ENCODE results near the gene VPS37C.

Gene VPS37C

DNA sequence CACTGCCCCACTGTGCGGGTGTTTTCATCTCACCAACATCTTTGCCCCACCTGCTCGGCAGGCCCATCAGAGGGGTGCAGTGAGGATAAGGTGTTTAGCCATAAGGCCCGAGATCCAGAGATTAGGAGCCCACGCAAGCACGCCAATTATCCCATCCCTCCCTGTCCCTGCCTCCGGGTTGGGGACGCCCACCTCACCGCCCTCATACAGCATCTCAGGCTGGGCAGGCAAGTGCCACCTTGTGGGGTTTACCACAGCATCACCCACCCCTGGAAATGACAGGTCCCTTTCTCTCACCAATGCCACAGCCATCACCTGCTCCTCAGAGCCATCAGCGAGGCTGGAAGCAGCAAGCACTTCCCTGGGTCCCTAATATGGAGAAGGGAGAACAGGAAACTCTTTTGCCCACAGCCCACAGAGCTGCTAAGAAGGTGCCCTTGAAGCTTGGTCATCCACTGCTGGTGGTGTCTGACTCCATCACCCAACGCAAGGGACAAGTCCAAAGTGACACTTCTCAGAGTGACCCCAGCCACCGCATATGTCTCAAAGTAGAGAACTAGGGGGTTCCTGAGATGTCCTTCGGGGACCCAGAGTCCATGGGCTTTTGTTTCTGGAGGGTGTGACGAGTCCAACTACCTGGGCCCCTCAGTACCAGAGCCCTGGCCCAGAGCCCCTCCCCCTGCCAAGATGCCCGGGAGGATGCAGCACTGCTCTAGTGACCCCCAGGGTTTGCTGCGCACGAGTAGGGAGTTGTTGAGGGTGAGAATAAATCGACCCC, 15.8 kb downstream of the VPS37C start:
- DNase-seq (ENCODE audit: low spot score in 2 of 2): no peak
- Histone ChIP-seq H3K36me3 (replicated peaks) (no peaks in the 10 kb centered on the region), H3K4me3 (no peak overlapping the region), H3K4me1 (peaks cover 11% of the 10 kb centered on the region), H3K9me3 (no peaks in the 10 kb centered on the region), H3K27me3 (ENCODE audit: low read depth) (no peaks in the 10 kb centered on the region)
- in situ Hi-C loops (cut with MboI; ENCODE audit: low sequenced_read_pairs): no loop called here

DNA sequence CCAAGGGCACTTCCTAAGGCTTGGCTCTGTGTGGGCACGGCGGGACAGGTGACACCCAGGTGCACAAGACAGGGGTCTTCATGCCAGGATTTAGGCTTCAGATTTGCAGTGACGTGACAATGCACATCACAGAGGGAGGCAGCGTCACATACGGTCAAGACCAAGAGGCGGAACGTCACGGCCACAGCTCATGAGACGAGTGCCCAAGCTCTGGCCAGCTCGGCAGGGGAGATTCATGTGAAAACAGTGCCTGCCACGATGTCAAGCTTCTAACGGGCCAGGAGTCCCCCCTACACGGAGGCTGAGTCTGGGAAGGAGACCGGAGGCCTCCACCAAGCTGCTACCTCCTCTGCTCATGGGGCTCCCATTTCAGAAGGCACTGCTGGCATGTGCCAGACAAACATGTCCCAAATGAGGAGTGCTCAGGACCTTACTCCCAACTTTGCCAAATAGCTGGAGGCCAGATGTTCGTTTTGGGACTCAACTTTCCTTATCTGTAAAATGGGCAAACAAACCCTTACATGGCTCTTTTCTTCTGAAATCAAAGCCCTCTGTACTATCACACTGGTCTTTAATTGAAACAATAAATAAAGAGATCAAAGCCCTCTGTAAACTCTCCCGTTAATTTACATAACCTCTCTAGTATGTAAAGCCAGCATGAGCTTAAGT, 16.6 kb downstream of the VPS37C start:
- Histone ChIP-seq H3K36me3 (replicated peaks) (no peaks in the 10 kb centered on the region), H3K9me3 (no peaks in the 10 kb centered on the region), H3K4me1 (peaks cover 5% of the 10 kb centered on the region), H3K4me3 (no peak overlapping the region), H3K27me3 (ENCODE audit: low read depth) (no peaks in the 10 kb centered on the region)
- in situ Hi-C loops (cut with MboI; ENCODE audit: low sequenced_read_pairs): no loop called here
- DNase-seq (ENCODE audit: low spot score in 2 of 2): no peak

DNA sequence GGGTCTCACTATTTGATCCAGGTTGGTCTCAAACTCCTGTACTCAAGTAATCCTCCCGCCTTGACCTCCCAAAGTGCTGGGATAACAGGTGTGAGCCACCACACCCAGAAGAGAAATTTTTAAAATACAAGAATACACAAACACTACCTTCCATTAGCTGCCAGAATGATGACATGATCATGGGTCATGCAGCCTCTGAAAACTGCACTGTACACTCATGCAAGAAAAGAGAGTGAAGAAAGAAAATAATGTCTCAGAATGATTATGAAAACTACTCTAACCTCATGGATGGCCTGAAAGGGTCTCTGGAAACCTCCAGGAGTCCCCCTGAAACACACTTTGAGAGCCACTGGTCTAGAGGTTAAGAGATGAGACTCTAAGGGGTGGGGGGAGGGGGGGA, 18.8 kb downstream of the VPS37C start:
- DNase-seq (ENCODE audit: low spot score in 2 of 2): no peak
- Histone ChIP-seq H3K27me3 (ENCODE audit: low read depth) (no peaks in the 10 kb centered on the region), H3K4me3 (no peak overlapping the region), H3K36me3 (replicated peaks) (no peaks in the 10 kb centered on the region), H3K9me3 (no peaks in the 10 kb centered on the region), H3K4me1 (no peaks in the 10 kb centered on the region)
- in situ Hi-C loops (cut with MboI; ENCODE audit: low sequenced_read_pairs): no loop called here

DNA sequence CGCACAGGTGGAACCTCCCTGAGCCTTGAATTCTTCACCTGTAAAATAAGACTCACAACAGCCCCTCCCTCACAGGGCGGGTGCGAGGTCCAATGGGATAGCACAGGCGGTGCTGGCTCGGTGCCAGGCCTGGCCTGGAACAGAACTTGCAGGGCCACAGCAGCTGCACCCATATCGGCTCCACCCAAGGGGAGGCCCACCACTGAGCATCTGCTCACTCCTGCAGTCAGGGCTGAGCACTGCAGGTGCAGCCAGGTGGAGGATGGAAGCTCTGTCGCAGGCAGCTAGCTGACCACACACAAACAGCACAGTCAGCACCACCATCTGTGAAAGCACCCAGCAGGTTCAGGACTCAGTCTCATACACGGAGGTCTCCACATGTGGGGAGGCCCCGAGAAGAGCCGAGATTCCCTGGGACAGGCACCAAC, 19.6 kb downstream of the VPS37C start:
- no peaks in the 10 kb centered on the region for H3K27me3 ChIP-seq (ENCODE audit: low read depth)
- no peaks in the 10 kb centered on the region for H3K9me3 ChIP-seq
- no peak for DNase-seq (ENCODE audit: low spot score in 2 of 2)
- H3K4me1 ChIP-seq: no peaks in the 10 kb centered on the region
- H3K4me3 ChIP-seq: no peak overlapping the region
- no peaks in the 10 kb centered on the region for H3K36me3 ChIP-seq (replicated peaks)
- in situ Hi-C loops (cut with MboI; ENCODE audit: low sequenced_read_pairs): no loop called here

DNA sequence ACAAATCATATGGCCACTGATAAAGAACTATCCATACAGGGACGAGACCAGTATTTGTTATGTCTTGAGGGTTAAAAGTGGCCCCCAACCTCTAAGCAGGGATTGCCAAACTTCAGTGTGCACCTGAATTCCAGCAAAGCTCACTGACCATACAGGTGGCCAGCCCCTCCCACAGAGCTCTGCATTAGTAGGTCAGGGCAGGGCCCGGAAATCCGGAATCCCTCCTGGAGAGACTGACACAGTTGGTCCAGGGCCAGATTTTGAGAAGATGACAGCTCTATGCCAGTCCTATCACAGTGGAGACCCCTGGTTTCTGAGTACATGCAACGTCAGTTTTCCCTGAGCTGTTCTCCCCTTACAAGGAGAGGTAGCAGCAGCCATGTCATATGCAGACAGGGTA, 20.8 kb downstream of the VPS37C start:
- Histone ChIP-seq H3K4me3 (no peak overlapping the region), H3K9me3 (no peaks in the 10 kb centered on the region), H3K36me3 (replicated peaks) (no peaks in the 10 kb centered on the region), H3K27me3 (ENCODE audit: low read depth) (no peaks in the 10 kb centered on the region), H3K4me1 (no peaks in the 10 kb centered on the region)
- DNase-seq (ENCODE audit: low spot score in 2 of 2): no peak
- in situ Hi-C loops (cut with MboI; ENCODE audit: low sequenced_read_pairs): no loop called here

DNA sequence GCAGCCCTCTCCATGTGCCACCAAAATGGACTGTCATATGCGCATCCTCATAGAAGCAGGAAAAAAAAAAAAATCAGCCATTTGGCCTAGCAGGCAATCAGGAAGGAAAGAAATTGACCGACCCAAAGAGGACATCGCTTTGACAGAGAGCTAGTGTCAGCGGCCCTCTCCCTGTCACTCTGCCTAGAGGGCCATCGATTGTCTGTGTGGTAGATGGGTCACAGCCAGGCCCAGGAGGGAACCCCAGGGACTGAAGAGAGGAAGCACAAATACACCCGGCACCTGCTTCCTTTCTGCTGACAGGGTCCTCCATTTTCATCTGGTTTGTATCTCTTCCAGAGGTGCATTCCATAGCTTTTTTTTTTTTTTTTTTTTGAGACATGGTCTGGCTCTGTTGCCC, 21.8 kb downstream of the VPS37C start:
- no peaks in the 10 kb centered on the region; the same call in 1 of the 2 replicates for H3K4me1 ChIP-seq
- H3K4me3 ChIP-seq: no peak overlapping the region
- H3K36me3 ChIP-seq (replicated peaks): no peaks in the 10 kb centered on the region
- no peak for DNase-seq (ENCODE audit: low spot score in 2 of 2)
- H3K9me3 ChIP-seq: no peaks in the 10 kb centered on the region
- in situ Hi-C loops (cut with MboI; ENCODE audit: low sequenced_read_pairs): no loop called here
- no peaks in the 10 kb centered on the region for H3K27me3 ChIP-seq (ENCODE audit: low read depth)

DNA sequence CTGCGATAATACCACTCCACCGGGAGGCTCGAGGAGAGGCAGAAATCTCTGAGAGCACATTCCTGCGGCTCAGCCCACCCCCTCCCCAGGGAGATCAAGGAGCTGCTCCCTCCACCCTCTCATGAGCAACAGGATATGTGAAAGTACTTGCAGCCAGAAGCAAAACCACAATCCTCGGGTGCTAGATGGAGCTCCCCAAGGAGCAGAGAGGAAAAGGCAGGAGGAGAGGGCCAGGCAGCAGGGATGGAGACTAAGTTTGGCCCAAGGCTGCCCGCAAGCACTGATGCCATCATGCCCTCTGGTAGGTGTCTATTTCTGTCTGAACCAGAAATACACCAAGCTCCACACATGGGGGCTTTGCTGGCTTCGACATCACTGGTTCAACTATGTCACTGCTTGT, 22.3 kb downstream of the VPS37C start:
- Histone ChIP-seq H3K9me3 (no peaks in the 10 kb centered on the region), H3K4me1 (no peaks in the 10 kb centered on the region; the same call in 1 of the 2 replicates), H3K4me3 (no peak overlapping the region), H3K27me3 (ENCODE audit: low read depth) (no peaks in the 10 kb centered on the region), H3K36me3 (replicated peaks) (no peaks in the 10 kb centered on the region)
- in situ Hi-C loops (cut with MboI; ENCODE audit: low sequenced_read_pairs): no loop called here
- DNase-seq (ENCODE audit: low spot score in 2 of 2): no peak

DNA sequence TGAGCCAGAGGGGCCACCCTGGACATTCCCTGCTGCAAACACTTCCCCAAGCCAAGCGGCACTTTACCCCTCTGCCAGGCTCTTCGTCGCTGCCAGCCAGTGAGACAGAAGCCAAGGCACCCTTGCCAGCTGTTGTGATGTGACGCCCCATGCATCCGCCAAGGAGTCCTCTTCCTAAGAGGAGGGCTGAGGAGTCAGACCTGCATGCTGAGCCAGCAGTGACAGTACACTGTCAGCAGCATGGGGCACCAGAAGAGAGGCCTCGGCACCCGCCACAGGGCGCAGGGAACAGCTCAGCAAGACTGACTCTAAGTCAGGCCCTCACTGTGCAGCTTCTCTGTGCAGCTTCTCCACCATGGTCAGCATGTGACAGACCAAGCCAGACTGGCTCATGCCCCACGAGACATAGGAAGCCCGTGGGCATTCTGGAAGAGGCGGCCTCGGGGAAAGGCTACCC, 26.4 kb downstream of the VPS37C start:
- peaks cover 4% of the 10 kb centered on the region for H3K4me1 ChIP-seq
- H3K9me3 ChIP-seq: no peaks in the 10 kb centered on the region
- no peak for DNase-seq (ENCODE audit: low spot score in 2 of 2)
- H3K27me3 ChIP-seq (ENCODE audit: low read depth): no peaks in the 10 kb centered on the region
- no peak overlapping the region for H3K4me3 ChIP-seq
- in situ Hi-C loops (cut with MboI; ENCODE audit: low sequenced_read_pairs): no loop called here
- H3K36me3 ChIP-seq (replicated peaks): no peaks in the 10 kb centered on the region

DNA sequence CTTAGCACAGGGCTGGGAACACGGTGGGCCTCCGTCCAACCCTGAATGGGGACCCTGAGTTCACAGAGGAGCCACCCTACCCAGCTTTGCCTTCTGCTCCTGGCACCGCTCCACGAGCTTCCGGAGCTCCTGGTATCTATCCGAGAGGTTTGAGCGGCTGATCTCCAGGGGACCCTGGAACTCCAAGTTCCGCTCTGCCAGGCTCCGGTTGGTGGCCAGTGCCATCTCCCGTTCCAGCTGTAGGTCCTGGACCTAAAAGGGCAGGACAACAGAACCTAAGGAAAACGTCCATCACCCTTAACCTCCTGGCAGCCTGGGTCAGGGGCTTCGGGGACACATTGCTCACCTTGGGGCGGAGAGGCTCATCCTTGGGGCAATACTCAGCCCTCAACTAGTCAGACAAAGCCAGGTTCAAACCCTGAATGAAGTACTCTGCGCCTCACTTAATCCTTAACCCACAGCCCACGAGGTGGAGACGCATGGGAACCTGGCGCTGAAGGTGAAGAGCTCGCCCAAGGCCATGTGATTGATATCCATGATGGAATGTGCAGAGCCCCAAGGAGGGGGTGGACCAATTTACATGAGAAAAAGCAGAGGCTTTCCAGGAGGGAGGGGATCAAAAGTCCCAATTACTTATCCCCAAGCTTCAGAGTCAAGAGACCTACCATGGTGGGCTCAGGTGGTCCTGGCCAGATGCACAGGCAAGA, 27.1 kb downstream of the VPS37C start:
- Histone ChIP-seq H3K4me3 (no peak overlapping the region), H3K36me3 (replicated peaks) (no peaks in the 10 kb centered on the region), H3K4me1 (peaks cover 4% of the 10 kb centered on the region), H3K27me3 (ENCODE audit: low read depth) (no peaks in the 10 kb centered on the region), H3K9me3 (no peaks in the 10 kb centered on the region)
- DNase-seq (ENCODE audit: low spot score in 2 of 2): no peak
- in situ Hi-C loops (cut with MboI; ENCODE audit: low sequenced_read_pairs): no loop called here

DNA sequence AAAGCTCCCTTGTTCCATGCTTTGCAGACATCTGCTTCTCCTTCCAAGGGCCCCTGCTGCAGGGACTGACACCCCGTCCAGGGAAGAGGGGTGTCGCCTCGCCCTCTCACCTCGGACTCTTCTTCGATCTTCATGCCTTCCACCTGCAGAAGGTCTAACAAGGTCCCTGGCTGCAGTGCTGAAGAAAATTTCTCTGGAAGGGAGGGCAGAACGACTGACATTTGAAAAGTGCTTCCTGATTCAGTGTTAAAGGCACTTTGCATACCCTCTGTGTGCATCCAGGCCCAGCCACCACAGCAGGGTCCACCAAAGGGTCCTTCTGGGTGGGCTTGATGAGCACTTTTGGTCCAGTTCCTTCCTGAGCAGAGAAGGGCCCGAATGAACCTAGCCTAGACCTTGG, 28.1 kb downstream of the VPS37C start:
- H3K36me3 ChIP-seq (replicated peaks): no peaks in the 10 kb centered on the region
- no peaks in the 10 kb centered on the region for H3K27me3 ChIP-seq (ENCODE audit: low read depth)
- no peak for DNase-seq (ENCODE audit: low spot score in 2 of 2)
- no peaks in the 10 kb centered on the region for H3K9me3 ChIP-seq
- H3K4me3 ChIP-seq: no peak overlapping the region
- H3K4me1 ChIP-seq: peaks cover 4% of the 10 kb centered on the region
- in situ Hi-C loops (cut with MboI; ENCODE audit: low sequenced_read_pairs): no loop called here

DNA sequence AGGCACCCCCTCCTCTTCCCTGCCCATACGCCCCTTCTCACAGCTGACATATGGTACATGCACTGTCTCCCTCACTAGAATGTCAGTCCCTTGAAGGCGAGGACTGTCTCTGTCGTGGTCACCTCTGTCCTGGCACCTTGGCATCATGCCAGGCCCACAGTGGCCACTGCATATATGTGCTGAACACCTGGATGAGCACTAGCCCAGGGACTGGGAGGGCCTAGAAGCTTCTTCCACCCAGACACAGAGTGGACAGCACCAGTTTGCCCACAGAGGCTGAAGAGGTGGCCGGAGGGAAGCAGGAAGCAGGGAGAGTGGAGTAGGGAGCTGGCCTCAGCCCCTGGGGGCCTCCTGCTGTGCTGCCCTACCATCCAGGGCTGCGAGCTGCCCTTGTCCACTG, 28.6 kb downstream of the VPS37C start:
- Histone ChIP-seq H3K9me3 (no peaks in the 10 kb centered on the region), H3K36me3 (replicated peaks) (no peaks in the 10 kb centered on the region), H3K4me3 (no peak overlapping the region), H3K27me3 (ENCODE audit: low read depth) (no peaks in the 10 kb centered on the region), H3K4me1 (peaks cover 4% of the 10 kb centered on the region)
- DNase-seq (ENCODE audit: low spot score in 2 of 2): no peak
- in situ Hi-C loops (cut with MboI; ENCODE audit: low sequenced_read_pairs): no loop called here

DNA sequence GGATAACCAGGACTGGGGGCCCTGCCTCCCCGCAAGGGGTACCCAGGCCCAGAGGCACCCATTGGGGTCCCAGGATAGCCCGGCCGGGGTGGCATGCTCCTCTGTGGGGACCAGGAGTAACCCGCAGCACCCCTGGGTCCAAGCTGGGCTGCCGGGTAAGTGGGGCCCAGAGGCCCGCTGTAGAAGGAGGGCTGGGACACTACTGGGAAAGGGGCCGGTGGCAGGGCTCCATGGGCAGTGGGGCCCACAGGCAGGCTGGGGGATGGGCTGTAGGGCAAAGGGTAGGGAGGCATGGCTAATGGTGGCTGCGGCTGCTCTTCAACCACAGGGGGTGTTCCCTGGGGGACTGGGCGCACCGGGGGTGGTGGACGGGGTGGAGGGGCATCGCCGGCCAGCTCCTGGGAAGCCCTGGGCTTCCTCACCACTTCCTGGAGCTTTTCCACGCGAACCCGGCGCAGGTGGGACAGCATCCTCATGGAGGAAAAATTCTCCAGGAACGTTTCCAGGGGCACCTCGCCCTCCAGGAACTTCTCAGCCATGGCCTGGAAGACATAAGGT, 29.1 kb downstream of the VPS37C start:
- no peaks in the 10 kb centered on the region for H3K9me3 ChIP-seq
- no peaks in the 10 kb centered on the region for H3K36me3 ChIP-seq (replicated peaks)
- in situ Hi-C loops (cut with MboI; ENCODE audit: low sequenced_read_pairs): no loop called here
- no peak overlapping the region for H3K4me3 ChIP-seq
- peaks cover 4% of the 10 kb centered on the region for H3K4me1 ChIP-seq
- H3K27me3 ChIP-seq (ENCODE audit: low read depth): no peaks in the 10 kb centered on the region
- no peak for DNase-seq (ENCODE audit: low spot score in 2 of 2)

DNA sequence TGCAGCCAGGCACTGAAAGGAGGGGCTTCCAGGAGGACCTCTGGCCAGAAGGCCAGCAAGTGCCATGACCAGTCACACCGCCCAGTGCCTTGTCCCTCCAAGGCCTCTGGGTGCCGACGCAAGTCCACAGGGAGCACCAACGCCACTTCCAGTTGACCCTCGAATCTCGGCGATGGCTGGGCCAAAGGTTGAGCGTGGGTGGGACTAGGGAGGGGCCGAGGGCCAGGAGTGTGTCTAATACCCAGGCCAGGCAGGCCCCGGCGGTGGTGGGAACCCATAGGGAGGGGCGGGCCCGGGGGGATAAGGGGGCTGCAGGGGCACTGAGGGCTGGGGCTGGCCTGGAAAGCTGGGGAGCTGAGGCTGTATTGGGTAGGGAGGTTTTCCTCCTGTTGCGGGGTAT, 29.6 kb downstream of the VPS37C start:
- Histone ChIP-seq H3K4me3 (no peak overlapping the region), H3K4me1 (peaks cover 4% of the 10 kb centered on the region), H3K9me3 (no peaks in the 10 kb centered on the region), H3K36me3 (replicated peaks) (no peaks in the 10 kb centered on the region), H3K27me3 (ENCODE audit: low read depth) (no peaks in the 10 kb centered on the region)
- no peak for DNase-seq (ENCODE audit: low spot score in 2 of 2)
- in situ Hi-C loops (cut with MboI; ENCODE audit: low sequenced_read_pairs): no loop called here

DNA sequence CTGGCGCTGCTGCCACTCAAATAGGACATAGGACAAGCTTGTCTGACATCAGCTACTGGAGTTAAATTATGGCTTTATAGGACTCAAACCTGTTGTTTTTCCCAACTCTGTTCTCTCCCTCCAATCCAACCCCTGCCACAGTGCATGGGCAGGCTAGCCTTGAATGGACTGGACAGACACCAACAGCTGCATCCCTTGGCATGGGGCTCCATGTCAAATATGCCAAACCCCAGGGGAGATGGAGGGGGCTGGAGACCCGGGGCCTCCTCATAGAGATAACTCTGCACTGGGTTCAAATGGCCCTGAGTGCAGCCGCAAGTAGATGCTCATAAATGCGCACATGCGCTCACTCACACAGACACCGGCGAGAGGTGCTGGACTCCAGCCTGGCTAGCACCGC, 30.0 kb downstream of the VPS37C start:
- no peaks in the 10 kb centered on the region for H3K9me3 ChIP-seq
- H3K4me3 ChIP-seq: no peak overlapping the region
- peaks cover 4% of the 10 kb centered on the region for H3K4me1 ChIP-seq
- in situ Hi-C loops (cut with MboI; ENCODE audit: low sequenced_read_pairs): no loop called here
- no peaks in the 10 kb centered on the region for H3K36me3 ChIP-seq (replicated peaks)
- H3K27me3 ChIP-seq (ENCODE audit: low read depth): no peaks in the 10 kb centered on the region
- DNase-seq (ENCODE audit: low spot score in 2 of 2): no peak

Measured in HAP-1 (cell line).